H9 (cell line): ENCODE results near the gene ACSF3. TPM values are rescaled to one million over a fixed set of nuclear protein-coding genes. Genes with fewer than 3 reads are reported as not detected.

Source experiments
- DNase-seq: peaks from one replicate; pipeline ENCODE4 v3.0.0-alpha.2; 2017
- H2AFZ ChIP-seq: one replicate; pipeline ENCODE4 v1.6.1; 2013; ENCODE audit warnings: mild to moderate bottlenecking, low read length, control low read depth, moderate library complexity
- H2AK5ac ChIP-seq: 2 replicates; pipeline ENCODE4 v1.6.1; 2013; ENCODE audit warnings: low read length, control low read depth, mixed read lengths; ENCODE audit not compliant: insufficient read length
- H2BK120ac ChIP-seq: one replicate; pipeline ENCODE4 v1.6.1; 2013; ENCODE audit warnings: low read depth, mild to moderate bottlenecking, low read length, control low read depth, inconsistent platforms; ENCODE audit not compliant: poor library complexity, severe bottlenecking
- H2BK12ac ChIP-seq: 2 replicates; pipeline ENCODE4 v1.6.1; 2013; ENCODE audit warnings: low read length, control low read depth, mixed read lengths, low read depth; ENCODE audit not compliant: insufficient read length
- H2BK15ac ChIP-seq: 2 replicates; pipeline ENCODE4 v1.6.1; 2013; ENCODE audit warnings: low read depth, low read length, control low read depth
- H2BK20ac ChIP-seq: one replicate; pipeline ENCODE4 v1.6.1; 2013; ENCODE audit warnings: low read depth, mild to moderate bottlenecking, low read length, control low read depth, inconsistent platforms; ENCODE audit not compliant: poor library complexity, severe bottlenecking
- H2BK5ac ChIP-seq: 2 replicates; pipeline ENCODE4 v1.6.1; 2013; ENCODE audit warnings: low read length, control low read depth, mixed read lengths; ENCODE audit not compliant: insufficient read length
- H3K14ac ChIP-seq: 2 replicates; pipeline ENCODE4 v1.6.1; 2013; ENCODE audit warnings: low read length, control low read depth; ENCODE audit not compliant: insufficient read depth
- H3K18ac ChIP-seq: 2 replicates; pipeline ENCODE4 v1.6.1; 2013; ENCODE audit warnings: low read depth, mild to moderate bottlenecking, mixed read lengths, low read length, control low read depth; ENCODE audit not compliant: insufficient read length
- H3K23ac ChIP-seq: 2 replicates; pipeline ENCODE4 v1.6.1; 2013; ENCODE audit warnings: low read length, control low read depth, mixed read lengths, low read depth; ENCODE audit not compliant: insufficient read length
- H3K23me2 ChIP-seq: 2 replicates; pipeline ENCODE4 v1.6.1; 2013; ENCODE audit warnings: low read depth, mild to moderate bottlenecking, mixed read lengths, low read length, control low read depth; ENCODE audit not compliant: insufficient read length, poor library complexity, severe bottlenecking
- H3K27ac ChIP-seq: 2 replicates; pipeline ENCODE4 v1.5.1; 2013; ENCODE audit warnings: low read length, control low read depth, mixed read lengths, low read depth; ENCODE audit not compliant: insufficient read length
- H3K27me3 ChIP-seq: 2 replicates; pipeline ENCODE4 v1.6.1; 2013; ENCODE audit warnings: low read length, control low read depth, inconsistent platforms; ENCODE audit not compliant: insufficient read depth
- H3K4ac ChIP-seq: 2 replicates; pipeline ENCODE4 v1.6.1; 2013; ENCODE audit warnings: low read depth, mild to moderate bottlenecking, control low read depth, inconsistent platforms, low read length, moderate library complexity
- H3K4me1 ChIP-seq: 2 replicates; pipeline ENCODE4 v1.6.1; 2013; ENCODE audit warnings: low read length, control low read depth, inconsistent platforms; ENCODE audit not compliant: insufficient read depth
- H3K4me2 ChIP-seq: 2 replicates; pipeline ENCODE4 v1.6.1; 2013; ENCODE audit warnings: low read length, control low read depth, mixed read lengths; ENCODE audit not compliant: insufficient read length, insufficient read depth
- H3K56ac ChIP-seq: 2 replicates; pipeline ENCODE4 v1.6.1; 2013; ENCODE audit warnings: low read depth, mild to moderate bottlenecking, mixed read lengths, low read length, control low read depth; ENCODE audit not compliant: insufficient read length
- H3K79me1 ChIP-seq: 2 replicates; pipeline ENCODE4 v1.6.1; 2013; ENCODE audit warnings: low read depth, mild to moderate bottlenecking, moderate library complexity, low read length, control low read depth, inconsistent platforms; ENCODE audit not compliant: insufficient read depth, poor library complexity, severe bottlenecking
- H3K79me2 ChIP-seq: 2 replicates; pipeline ENCODE4 v1.6.1; 2013; ENCODE audit warnings: low read length, control low read depth, inconsistent platforms; ENCODE audit not compliant: insufficient read depth
- H3K9ac ChIP-seq: 2 replicates; pipeline ENCODE4 v1.6.1; 2013; ENCODE audit warnings: low read length, control low read depth, mixed read lengths; ENCODE audit not compliant: insufficient read length; ENCODE audit errors: extremely low read depth
- H3K9me3 ChIP-seq: one replicate; pipeline ENCODE4 v1.6.1; 2013; ENCODE audit warnings: low read depth, low read length, inconsistent platforms; ENCODE audit not compliant: control insufficient read depth
- H3T11ph ChIP-seq: one replicate; pipeline ENCODE4 v1.6.1; 2013; ENCODE audit warnings: mild to moderate bottlenecking, low read length, control low read depth, inconsistent platforms
- H4K20me1 ChIP-seq: one replicate; pipeline ENCODE4 v1.6.1; 2013; ENCODE audit not compliant: control insufficient read depth, insufficient read length, insufficient read depth
- H4K5ac ChIP-seq: 2 replicates; pipeline ENCODE4 v1.6.1; 2013; ENCODE audit warnings: low read depth, mild to moderate bottlenecking, mixed read lengths, low read length, control low read depth; ENCODE audit not compliant: insufficient read length
- H4K8ac ChIP-seq: replicated peaks from 2 replicates; pipeline ENCODE4 v1.6.1; 2013; ENCODE audit warnings: low read length, control low read depth, mixed read lengths, low read depth; ENCODE audit not compliant: insufficient read length
- H4K91ac ChIP-seq: 2 replicates; pipeline ENCODE4 v1.6.1; 2013; ENCODE audit warnings: low read depth, mild to moderate bottlenecking, moderate library complexity, mixed read lengths, low read length, control low read depth; ENCODE audit not compliant: insufficient read length
- H3K27ac Mint-ChIP-seq, 3 experiments: 2 replicates in 2 of 3; 3 replicates in 1 of 3; pipeline ENCODE4 v1.8.0; 2020 to 2021; ENCODE audit warnings: mixed read lengths in 3 of 3, mild to moderate bottlenecking in 1 of 3, moderate library complexity in 1 of 3
- H3K27me3 Mint-ChIP-seq: 2 replicates; pipeline ENCODE4 v1.8.0; 2021; ENCODE audit warnings: low read depth, mild to moderate bottlenecking, moderate library complexity, mixed read lengths
- H3K36me3 Mint-ChIP-seq, 3 experiments: 2 replicates in 2 of 3; 3 replicates in 1 of 3; pipeline ENCODE4 v1.8.0; 2020 to 2021; ENCODE audit warnings: low read depth in 3 of 3, mixed read lengths in 3 of 3; ENCODE audit not compliant: insufficient read depth in 1 of 3
- H3K4me1 Mint-ChIP-seq, 2 experiments: 2 replicates each; pipeline ENCODE4 v1.8.0; 2020; ENCODE audit warnings: mixed read lengths in 2 of 2
- H3K4me3 Mint-ChIP-seq, 2 experiments: 2 replicates in 1 of 2; 3 replicates in 1 of 2; pipeline ENCODE4 v1.8.0; 2020 to 2021; ENCODE audit warnings: mild to moderate bottlenecking in 2 of 2, mixed read lengths in 2 of 2, moderate library complexity in 1 of 2
- H3K9me3 Mint-ChIP-seq, 2 experiments: 2 replicates in 1 of 2; 3 replicates in 1 of 2; pipeline ENCODE4 v1.8.0; 2020; ENCODE audit warnings: mild to moderate bottlenecking in 2 of 2, mixed read lengths in 2 of 2, moderate library complexity in 1 of 2
- CTCF ChIP-seq: fragments of 200-600 bp; sonication (generic); conservative IDR thresholded peaks from 3 replicates; pipeline ENCODE4 v1.8.0; 2021; ENCODE audit warnings: antibody characterized with exemption, mild to moderate bottlenecking
- WGBS: extraction: QIAGEN DNeasy Blood & Tissue Kit; methylation state at CpG from one replicate; pipeline ENCODE4 v1.1.7; 2013; ENCODE audit warnings: missing lambda C conversion rate, low lambda C conversion rate, mixed read lengths; ENCODE audit not compliant: insufficient read length; ENCODE audit errors: extremely low coverage; 5-methylcytosine and 5-hydroxymethylcytosine counted together
- total RNA-seq: library from RNA; stranded (reverse); gene quantifications from 2 replicates; pipeline ENCODE4 v1.2.1, GENCODE V29; 2021

ACSF3 gene
- total RNA-seq, 1 experiment from 2014 or later, result 31.3 TPM

- H3K79me2 ChIP-seq, result no peaks in the 10 kb centered on the region
- H3K36me3 Mint-ChIP-seq, result peaks cover 18 to 76% (median 70%) of the 10 kb centered on the region in 3 experiments
- H3K14ac ChIP-seq, result no peak overlapping the region
- H2BK5ac ChIP-seq, result no peak overlapping the region
- H3K18ac ChIP-seq, result no peak overlapping the region
- no peak overlapping the region for H4K91ac ChIP-seq
- H4K20me1 ChIP-seq, result peaks cover 2% of the 10 kb centered on the region
- no peak overlapping the region for H3K27ac Mint-ChIP-seq
- H3K4me1 Mint-ChIP-seq, result no peaks in the 10 kb centered on the region
- TF ChIP-seq CTCF, result no peak
- no peaks in the 10 kb centered on the region for H3K23me2 ChIP-seq
- no peak overlapping the region for H4K5ac ChIP-seq
- H3K56ac ChIP-seq, result no peak overlapping the region
- no peak for DNase-seq
- H3K9ac ChIP-seq, result no peak overlapping the region
- no peak overlapping the region for H3K4ac ChIP-seq
- no peaks in the 10 kb centered on the region for H3K27me3 Mint-ChIP-seq
- H3K9me3 Mint-ChIP-seq, result no peaks in the 10 kb centered on the region
- H4K8ac ChIP-seq, result no peak overlapping the region
- no peak overlapping the region for H3K27ac ChIP-seq
- no peak overlapping the region for H3K4me2 ChIP-seq
- H3K9me3 ChIP-seq, result no peaks in the 10 kb centered on the region
- H2BK12ac ChIP-seq, result no peak overlapping the region
- H2BK15ac ChIP-seq, result no peak overlapping the region
- H2BK20ac ChIP-seq, result no peak overlapping the region
- no peak overlapping the region for H3K4me3 Mint-ChIP-seq
- no peak overlapping the region for H3K23ac ChIP-seq
- no peaks in the 10 kb centered on the region for H3K4me1 ChIP-seq
- H2AFZ ChIP-seq, result no peak overlapping the region
- no peak overlapping the region for H3T11ph ChIP-seq
- WGBS, result no CpG with 5 or more reads among the region's 10 CpGs
- H3K79me1 ChIP-seq, result no peaks in the 10 kb centered on the region
- H2BK120ac ChIP-seq, result no peak overlapping the region
- H2AK5ac ChIP-seq, result no peak overlapping the region
- no peaks in the 10 kb centered on the region for H3K27me3 ChIP-seq
Observed at GRCh38 chr16:89104303-89104702, 10.7 kb downstream of the ACSF3 start.
